HG03558 (cell line): ENCODE data around the gene LRP3.
"Not testable (repeated sequence)": the region's sequence is repeated elsewhere in the genome, so short reads cannot be mapped to it uniquely, and the experiment has no call there.

Source experiments
- ATAC-seq: cut with Tn5 transposase; IDR thresholded peaks from one replicate; pipeline ENCODE4 v1.9.1; 2021; ENCODE audit warnings: moderate number of reproducible peaks; ENCODE audit not compliant: unreplicated experiment; ENCODE audit errors: extremely low read depth

The LRP3 gene

DNA sequence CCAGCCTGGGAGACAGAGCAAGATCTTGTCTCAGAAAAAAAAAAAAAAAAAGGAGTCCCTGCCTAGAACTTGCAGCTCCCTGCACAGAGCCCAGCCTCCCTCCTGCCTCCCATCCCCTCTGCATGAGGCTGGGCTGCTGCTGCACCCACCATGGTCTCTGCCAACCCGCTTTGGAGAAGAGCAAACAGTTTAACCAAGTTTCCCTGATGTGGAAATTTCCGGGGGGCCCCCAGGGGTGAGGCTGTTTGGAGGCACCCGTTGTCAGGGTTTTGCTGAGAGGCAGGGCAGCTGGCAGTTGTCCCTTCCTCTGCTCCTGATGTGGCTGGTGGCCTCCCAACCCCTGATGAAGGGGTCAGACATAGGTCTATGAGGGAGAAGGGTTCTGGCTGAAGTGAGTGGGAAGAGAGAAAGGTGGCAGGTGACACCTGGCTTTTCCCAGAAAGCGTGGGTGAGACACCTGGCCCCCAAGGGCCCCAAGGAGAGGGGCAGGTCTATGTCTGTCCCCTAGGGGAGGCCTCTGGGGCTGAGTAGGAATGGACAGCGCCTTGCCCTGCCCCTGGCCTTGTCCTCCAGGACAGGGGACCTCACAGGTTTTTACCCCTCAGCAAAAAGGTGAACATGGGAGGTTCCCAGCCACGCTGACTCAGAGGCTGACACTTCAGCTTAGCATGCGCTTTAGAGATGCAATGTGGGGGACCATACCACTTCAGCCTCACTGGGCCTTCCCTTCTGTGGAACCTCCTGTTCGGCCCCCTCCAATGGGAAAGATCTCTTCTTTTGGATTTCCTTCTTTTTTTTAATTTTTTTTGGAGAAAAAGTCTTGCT lies 5.5 kb downstream of the LRP3 start:
- no peak for ATAC-seq

GRCh38 chr19:33201473-33201872 lies 7.3 kb downstream of the LRP3 start:
- ATAC-seq, result no peak

GRCh38 chr19:33201886-33202545 lies 7.9 kb downstream of the LRP3 start:
- no peak for ATAC-seq

- ATAC-seq, result no peak
Observed at GRCh38 chr19:33202546-33203507, 8.7 kb downstream of the LRP3 start.

DNA sequence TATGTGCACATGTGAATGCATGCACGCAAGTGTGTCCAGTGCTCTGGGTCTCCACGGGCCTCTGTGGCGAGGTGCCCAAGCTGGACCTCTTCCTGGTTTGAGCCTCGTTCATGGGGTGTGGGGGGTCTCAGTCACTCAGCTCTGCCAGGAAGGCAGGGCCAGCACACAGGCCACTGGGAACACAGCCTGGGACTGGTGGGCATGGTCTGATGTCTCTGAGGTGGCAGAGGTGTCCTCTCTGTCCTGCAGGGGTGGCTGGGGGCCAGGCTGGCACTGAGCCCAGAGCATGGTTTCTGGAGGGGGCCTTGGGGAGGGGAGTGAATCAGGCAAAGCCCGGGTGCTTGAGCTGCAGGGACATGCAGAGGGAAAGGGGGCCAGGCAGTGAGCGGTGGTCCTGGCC lies 9.4 kb downstream of the LRP3 start:
- no peak for ATAC-seq

DNA sequence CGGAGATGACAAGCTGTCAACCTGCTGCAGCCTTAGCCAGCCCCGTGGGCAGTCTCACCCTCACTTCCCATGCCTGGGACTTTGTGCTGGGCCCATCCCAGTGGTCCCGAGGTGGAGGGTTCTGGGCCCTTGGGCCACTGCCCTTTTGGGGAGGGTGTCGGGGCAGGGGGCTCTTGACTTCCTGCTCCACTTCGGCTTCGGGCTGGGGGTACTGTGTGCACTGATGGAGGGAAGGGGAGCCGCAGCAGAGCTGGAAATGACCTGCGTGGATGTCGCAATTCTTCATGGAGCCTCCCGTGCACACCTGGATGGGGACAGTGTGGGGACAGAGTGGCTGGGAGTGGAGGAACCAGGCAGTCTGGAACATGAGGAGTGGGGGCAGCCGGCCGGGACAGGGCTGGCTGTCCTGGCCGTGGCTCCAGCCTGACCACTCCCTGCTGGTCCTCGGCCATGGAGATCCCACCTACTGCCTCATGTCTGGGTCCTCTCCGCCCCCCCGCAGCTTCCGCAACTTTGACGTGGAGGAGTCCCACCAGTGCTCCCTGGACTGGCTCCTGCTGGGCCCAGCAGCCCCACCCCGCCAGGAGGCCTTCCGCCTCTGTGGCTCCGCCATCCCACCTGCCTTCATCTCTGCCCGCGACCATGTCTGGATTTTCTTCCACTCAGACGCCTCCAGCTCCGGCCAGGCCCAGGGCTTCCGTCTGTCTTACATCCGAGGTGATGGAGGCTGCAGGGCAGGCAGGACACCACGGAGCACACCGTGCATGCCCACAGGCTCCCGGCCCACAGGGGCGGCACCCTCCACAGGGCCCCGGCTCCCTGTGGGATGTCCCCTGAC lies 10.2 kb downstream of the LRP3 start:
- ATAC-seq, result no peak

- no peak for ATAC-seq
Observed at GRCh38 chr19:33205110-33205509, 11.0 kb downstream of the LRP3 start.

DNA sequence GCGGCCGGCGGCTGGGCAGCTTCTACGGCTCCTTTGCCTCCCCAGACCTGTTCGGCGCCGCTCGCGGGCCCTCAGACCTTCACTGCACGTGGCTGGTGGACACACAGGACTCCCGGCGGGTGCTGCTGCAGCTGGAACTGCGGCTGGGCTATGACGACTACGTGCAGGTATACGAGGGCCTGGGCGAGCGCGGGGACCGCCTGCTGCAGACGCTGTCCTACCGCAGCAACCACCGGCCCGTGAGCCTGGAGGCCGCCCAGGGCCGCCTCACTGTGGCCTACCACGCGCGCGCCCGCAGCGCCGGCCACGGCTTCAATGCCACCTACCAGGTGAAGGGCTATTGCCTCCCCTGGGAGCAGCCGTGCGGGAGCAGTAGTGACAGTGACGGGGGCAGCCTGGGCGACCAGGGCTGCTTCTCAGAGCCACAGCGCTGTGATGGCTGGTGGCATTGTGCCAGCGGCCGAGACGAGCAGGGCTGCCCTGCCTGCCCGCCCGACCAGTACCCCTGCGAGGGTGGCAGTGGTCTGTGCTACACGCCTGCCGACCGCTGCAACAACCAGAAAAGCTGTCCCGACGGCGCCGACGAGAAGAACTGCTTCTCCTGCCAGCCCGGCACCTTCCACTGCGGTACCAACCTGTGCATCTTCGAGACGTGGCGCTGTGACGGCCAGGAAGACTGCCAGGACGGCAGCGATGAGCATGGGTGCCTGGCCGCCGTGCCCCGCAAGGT lies 11.6 kb downstream of the LRP3 start:
- no peak for ATAC-seq

GRCh38 chr19:33206261-33207039 lies 12.3 kb downstream of the LRP3 start:
- ATAC-seq, result no peak

DNA sequence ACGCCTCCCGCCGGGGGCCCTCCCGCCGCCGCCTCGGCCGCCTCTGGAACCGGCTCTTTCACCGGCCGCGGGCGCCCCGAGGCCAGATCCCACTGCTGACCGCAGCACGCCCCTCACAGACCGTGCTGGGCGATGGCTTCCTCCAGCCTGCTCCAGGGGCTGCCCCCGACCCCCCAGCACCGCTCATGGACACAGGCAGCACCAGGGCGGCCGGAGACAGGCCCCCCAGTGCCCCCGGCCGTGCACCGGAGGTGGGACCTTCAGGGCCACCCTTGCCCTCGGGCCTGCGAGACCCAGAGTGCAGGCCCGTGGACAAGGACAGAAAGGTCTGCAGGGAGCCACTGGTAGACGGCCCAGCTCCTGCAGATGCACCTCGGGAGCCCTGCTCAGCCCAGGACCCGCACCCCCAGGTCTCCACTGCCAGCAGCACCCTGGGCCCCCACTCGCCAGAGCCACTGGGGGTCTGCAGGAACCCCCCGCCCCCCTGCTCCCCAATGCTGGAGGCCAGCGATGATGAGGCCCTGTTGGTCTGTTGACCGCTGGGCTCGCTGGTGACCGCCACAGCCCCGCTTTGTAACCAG lies 13.0 kb downstream of the LRP3 start:
- ATAC-seq, result no peak

GRCh38 chr19:33207903-33208302 lies 13.8 kb downstream of the LRP3 start:
- ATAC-seq, result no peak

DNA sequence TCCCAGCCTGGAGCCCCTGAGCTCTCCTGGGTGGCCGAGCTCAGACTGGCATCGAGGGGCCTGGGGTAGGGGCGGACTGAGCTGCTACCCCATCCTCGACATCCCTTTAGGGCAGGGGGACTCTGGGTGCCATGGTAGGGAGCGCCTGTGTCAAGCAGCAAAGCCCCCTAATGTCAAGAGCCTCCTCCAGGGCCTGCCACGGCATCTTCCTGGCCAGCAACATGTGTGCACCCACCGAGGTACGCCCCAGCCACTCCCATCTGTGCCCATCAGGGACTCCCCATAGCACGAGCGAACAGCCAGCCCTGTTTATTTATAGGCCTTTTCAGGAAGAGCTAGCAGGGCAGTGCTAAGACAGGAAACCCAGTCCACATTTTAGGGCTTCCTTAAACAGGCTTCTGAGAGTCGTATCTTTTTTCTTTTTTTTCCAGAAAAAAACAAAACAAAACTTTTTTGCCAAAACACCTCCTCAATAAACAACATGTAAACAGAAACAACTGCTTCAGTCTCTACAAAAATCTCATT lies 14.3 kb downstream of the LRP3 start:
- no peak for ATAC-seq

DNA sequence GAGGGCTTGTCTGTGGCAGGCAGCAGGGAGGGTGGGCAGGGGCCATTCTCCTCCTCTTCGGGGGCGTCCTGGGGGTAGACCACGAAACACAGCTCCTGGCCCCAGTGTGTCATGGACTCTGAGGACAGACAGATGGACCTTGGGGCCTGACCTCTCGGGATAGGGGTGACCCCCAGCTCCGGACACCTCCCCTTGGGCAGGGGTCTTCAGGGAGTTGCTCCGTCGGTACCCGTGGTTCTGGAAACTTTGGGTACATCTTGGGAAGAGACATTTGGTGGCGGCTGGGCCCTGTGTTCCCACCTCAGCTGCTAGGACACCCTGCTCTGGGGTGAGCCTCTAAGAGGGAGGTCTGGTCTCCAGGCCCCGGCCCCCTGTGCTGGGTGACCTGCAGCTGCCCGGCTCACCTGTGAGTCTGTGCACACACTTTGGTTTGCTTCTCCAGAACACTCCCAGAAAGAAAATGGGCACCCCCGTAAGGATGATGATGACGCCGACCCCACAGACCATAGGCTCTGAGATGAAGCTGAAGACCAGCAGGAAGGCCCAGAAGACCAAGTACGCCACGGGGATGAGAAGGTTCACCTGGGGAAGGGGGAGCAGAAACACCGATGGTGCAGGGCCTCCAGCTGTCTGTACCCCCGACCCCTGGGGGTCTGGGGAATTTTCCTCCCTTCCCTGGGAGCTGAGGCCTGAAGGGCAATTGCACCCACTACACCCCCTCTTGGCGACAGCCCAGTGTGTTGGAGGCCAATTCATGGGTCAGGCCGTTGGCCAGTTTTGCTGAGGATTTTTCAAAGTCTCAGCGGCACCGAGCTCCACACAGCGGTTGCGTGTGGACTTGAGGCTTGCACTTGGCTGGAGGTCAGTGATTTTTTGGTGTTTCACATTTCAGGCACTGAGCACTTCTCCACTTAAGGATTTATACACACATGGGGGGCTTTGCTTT lies 15.0 kb downstream of the LRP3 start:
- ATAC-seq, result no peak

- not testable (repeated sequence) for ATAC-seq
Observed at GRCh38 chr19:33209850-33210230, 15.7 kb downstream of the LRP3 start.

- ATAC-seq, result no peak
Observed at GRCh38 chr19:33210266-33210940, 16.3 kb downstream of the LRP3 start.

DNA sequence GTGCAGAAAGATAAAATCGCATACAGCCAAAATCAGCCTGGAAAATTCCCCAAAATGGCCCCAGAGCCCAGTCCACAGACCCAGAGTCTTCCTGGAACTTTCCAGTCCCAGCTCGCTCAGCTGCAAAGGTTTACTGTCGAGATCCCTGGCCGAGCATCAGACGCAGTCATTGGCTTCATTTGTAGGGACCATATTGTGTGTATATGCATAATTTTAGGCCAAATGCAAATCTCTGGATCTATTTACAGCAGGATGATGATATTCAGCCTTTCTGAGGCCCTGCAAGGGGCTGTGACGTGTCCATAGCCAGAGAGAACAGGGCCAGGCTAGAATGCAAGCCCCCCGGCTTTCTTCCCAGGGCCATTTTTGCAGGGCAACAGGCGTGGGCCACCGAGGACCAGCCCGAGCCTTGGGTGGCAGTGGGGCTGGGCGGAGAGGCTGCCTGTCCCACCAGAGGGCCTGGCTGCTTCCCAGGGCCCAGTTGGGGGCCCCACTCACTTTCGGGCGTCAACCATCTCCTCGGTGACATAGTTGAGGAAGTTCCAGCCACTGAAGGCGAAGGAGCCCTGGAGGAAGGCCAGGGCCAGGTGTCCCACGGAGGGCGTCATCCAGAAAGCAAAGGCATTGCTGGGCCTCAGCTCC lies 17.8 kb downstream of the LRP3 start:
- ATAC-seq, result no peak
